ENCODE results near the gene ITPKB. TPM values are rescaled to one million over a fixed set of nuclear protein-coding genes. Genes with fewer than 3 reads are reported as not detected.
A peak's percentile ranks its signal among the peaks of the same experiment; 100 is the strongest.

ITPKB gene
- total and polyA plus RNA-seq, 9 donors = 11.3 to 43.2 (median 20.1) TPM

GRCh38 chr1:226625832-226626576 lies 113.1 kb downstream of the ITPKB start:
- H3K4me3 ChIP-seq = no peak overlapping the region

GRCh38 chr1:226625326-226625725 lies 113.8 kb downstream of the ITPKB start:
- Histone ChIP-seq H3K27ac (no peak overlapping the region), H3K27me3 (no peaks in the 10 kb centered on the region), H3K4me1 (ENCODE audit: insufficient read depth) (peaks cover 6% of the 10 kb centered on the region), H3K9me3 (no peaks in the 10 kb centered on the region), H3K36me3 (no peaks in the 10 kb centered on the region), H3K4me3 (no peak overlapping the region)
- 88 to 90% (median 89%) methylated on average over 6 of the region's 6 CpGs for WGBS, 3 donors
- peak in 3 of 5 donors; percentile 11 to 24 (median 13) for DNase-seq
- no peak for TF ChIP-seq POLR2A (IDR thresholded peaks at IDR 0.05)
- TF ChIP-seq CTCF (IDR thresholded peaks at IDR 0.05) = no peak
- no peak for TF ChIP-seq EP300 (IDR thresholded peaks at IDR 0.05)
- intact Hi-C loops (cut with DNase I) = no loop called here

More at GRCh38 chr1:226625832-226626576, 113.1 kb downstream of the ITPKB start:
- H3K4me1 ChIP-seq (ENCODE audit: insufficient read depth) = peaks cover 6% of the 10 kb centered on the region
- TF ChIP-seq POLR2A (IDR thresholded peaks at IDR 0.05) = no peak
- TF ChIP-seq CTCF (IDR thresholded peaks at IDR 0.05) = no peak
- TF ChIP-seq EP300 (IDR thresholded peaks at IDR 0.05) = no peak
- intact Hi-C loops (cut with DNase I) = no loop called here
- no peak overlapping the region for H3K27ac ChIP-seq
- no peaks in the 10 kb centered on the region for H3K9me3 ChIP-seq
- peak in 3 of 5 donors; percentile 12 to 29 (median 22) for DNase-seq
- H3K27me3 ChIP-seq = no peaks in the 10 kb centered on the region
- no peaks in the 10 kb centered on the region for H3K36me3 ChIP-seq
- 79 to 82% (median 81%) methylated on average over 10 of the region's 10 CpGs for WGBS, 3 donors

GRCh38 chr1:226624526-226624925 lies 114.6 kb downstream of the ITPKB start:
- peaks cover 6% of the 10 kb centered on the region for H3K4me1 ChIP-seq (ENCODE audit: insufficient read depth)
- peak in 3 of 5 donors; percentile 4 to 21 (median 10) for DNase-seq
- intact Hi-C loops (cut with DNase I) = no loop called here
- H3K9me3 ChIP-seq = no peaks in the 10 kb centered on the region
- no peak overlapping the region for H3K27ac ChIP-seq
- 88 to 90% (median 90%) methylated on average over 5 of the region's 5 CpGs for WGBS, 3 donors
- no peaks in the 10 kb centered on the region for H3K27me3 ChIP-seq
- H3K4me3 ChIP-seq = no peak overlapping the region
- TF ChIP-seq POLR2A (IDR thresholded peaks at IDR 0.05) (no peak), CTCF (IDR thresholded peaks at IDR 0.05) (no peak), EP300 (IDR thresholded peaks at IDR 0.05) (no peak)
- no peaks in the 10 kb centered on the region for H3K36me3 ChIP-seq

GRCh38 chr1:226622012-226622411 lies 117.1 kb downstream of the ITPKB start:
- no peak for DNase-seq
- Histone ChIP-seq H3K36me3 (no peaks in the 10 kb centered on the region), H3K4me3 (no peak overlapping the region), H3K27ac (no peak overlapping the region), H3K4me1 (ENCODE audit: insufficient read depth) (peaks cover 5% of the 10 kb centered on the region), H3K27me3 (no peaks in the 10 kb centered on the region), H3K9me3 (no peaks in the 10 kb centered on the region)
- intact Hi-C loops (cut with DNase I) = no loop called here
- no peak for TF ChIP-seq POLR2A (IDR thresholded peaks at IDR 0.05)
- TF ChIP-seq CTCF (IDR thresholded peaks at IDR 0.05) = no peak
- TF ChIP-seq EP300 (IDR thresholded peaks at IDR 0.05) = no peak

All from ovary (tissue), 9 donors.